A204.1 (cell line): ENCODE results near the gene AMPD3.

Experiments used
- FAIRE-seq: peaks from 2 replicates; lab custom pipeline; 2012; peaks lifted over from hg19 to GRCh38; lab: Jason Lieb, UNC

AMPD3 gene

DNA sequence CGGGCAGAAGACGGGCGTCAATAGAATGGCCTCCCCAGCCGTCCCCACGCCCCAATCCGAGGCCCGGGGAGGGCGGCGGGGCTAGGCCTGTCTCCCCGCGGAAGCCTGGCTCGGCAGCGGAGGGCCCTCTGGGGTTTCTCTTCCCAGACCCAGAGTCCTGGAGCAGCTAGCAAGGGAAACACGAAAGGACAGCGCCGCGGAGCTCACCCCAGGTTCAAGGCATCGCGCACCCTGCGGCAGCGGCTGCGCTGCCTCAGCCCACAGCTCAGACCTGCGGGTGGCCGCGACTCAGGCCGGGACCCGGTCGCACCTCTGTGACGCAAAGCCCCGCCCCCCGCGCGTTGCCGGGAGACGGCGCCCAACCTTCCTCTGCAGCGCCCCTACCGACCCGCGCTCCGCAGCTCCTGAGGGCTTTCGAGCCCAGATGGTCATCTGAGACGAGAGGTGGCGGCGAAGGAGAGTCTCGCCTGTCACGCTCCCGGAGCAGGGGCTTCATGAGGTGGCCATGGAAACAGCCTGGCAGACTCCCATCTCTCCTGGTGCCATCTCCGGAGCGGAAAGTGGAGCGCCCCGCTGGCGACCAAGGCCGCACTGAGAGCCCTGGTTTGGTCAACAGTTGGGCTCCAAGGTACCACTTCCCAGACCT is 86.0 kb downstream of the AMPD3 start, which contains the start of gene RNF141:
RNF141 (minus strand) TSS at position 273 of the 646 bp plus-strand sequence. CDS start 7,029 bp downstream, outside the sequence.
- no peak for FAIRE-seq

DNA sequence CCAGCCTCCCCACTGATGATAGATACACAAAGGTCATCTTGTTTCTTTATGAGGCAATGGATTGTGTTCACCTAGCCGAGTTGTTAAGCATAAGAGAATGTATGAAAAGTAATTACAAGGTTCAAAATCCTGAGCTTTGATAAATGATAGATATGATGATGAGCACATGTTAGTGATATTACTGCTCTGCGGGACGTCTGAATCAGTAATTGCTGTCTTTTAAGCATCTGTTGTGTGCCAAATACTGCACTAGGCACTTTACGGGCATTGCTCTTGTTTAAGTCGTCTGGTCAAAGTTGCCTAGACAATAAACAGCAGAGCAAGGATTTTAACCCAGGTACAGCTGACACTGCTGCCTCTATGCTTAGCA is 86.5 kb downstream of the AMPD3 start:
- no peak for FAIRE-seq

DNA sequence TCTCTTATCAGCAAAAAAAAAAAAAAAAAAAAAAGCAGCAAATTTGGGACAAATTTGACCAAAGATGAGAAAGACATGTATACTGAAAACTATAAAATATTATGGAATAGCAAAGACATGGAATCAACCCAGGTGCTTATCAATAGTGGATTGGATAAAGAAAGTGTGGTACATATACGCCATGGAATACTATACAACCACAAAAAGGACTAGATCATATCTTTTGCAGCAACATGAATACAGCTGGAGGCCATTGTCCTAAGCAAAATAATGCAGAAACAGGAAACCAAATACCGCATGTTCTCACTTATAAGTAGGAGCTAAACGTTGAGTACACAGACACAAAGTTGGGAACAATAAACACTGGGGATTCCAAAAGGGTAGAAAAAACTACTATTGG is 87.7 kb downstream of the AMPD3 start:
- FAIRE-seq = no peak

DNA sequence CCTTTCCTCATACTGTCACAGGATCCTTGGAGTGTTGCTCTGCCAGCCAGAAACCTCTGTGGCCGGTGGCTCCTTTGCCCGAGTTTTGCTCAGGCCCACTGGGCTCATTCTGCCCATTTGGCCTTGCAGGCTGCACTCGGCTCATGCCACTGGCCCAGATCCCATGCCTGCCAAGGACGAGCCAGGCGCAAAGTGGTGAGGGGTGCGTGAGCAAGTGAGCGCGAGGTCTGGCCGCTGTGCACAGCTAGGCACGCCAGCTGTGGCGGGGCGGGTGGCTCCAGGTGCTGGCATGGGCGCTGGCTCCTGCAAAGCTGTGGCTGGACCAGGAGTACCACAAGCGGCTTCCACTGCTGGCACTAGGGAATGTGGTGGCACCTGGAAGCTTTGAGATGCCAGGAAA is 88.7 kb downstream of the AMPD3 start:
- FAIRE-seq = no peak

DNA sequence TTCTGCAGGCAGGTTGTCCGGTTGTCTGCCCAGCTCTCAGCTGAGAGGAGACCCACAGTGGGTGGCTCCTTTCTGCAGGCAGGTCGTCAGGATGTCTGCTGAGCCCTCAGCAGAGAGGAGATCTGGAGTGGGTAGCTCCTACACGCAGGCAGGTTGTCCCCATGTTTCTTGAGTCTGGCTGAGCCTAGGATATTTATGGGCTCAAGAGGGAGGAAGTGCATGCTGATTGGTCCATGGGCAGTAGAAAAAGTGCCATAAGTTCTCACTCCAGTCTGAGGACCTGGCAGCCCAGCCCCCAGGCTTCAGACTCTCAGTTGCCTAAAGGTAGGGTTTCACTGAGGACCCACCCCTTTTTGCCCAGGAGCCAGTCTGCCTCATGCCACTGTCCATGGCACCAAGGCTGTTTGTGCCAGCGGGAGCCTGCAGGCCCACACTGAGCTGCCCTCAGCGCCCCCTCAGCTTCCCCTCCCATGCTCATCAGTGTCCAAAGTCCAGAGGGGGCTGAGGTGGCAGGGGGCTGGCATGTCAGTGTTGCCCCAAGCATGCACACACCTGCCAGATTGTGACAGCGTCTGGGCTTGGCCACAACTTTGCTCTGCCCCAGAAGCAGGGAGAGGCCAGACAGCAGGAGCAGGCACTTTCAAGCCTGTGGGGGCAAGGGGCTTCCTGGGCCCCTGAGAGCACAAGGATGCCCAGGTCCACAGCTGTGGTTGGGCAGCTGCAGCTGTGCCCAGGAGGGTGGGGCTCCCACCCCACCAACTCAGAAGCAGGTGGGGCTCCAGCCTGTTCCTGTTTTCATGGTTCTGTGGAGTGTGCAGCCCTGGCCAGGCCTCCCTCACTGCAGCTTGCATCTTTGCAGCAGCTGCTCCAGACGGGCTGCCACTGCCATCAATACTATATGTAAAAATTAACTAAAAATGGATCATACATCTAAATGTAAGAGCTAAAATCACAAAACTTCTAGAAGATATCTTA is 89.7 kb downstream of the AMPD3 start:
- no peak for FAIRE-seq

DNA sequence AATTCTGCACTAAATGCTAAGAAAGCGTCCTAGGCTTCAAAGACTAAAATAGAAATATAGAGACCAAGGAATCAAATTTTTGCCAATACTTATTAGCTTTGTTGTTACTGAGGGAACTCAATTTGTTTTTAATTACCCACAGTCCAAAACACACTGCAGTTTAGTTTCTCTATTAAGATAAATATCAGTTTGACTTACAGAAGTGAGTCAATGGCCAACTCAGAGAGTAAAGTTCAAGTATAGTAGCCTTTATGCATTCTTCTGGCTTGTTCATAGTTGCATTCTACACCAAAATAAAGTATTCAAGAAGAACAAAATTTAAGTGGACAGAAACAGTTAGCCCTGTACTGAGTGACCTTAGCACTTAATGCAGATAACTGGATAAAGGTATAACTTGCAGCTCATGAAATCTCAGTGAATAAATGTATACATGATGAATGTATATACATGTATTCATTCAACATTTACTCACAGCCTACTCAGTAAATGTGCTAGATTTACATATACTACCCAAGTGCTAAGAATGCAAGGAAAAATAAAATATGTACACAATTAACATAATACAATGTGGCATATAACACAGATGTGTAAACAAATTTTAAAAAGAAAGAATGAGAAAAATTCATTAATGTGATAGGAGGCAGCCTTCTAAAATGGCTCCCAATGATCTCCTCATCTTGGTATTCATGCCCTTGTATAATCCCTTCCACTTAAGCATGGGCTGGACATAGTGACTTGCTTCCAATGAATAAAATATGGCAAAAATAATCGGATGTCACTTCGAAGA is 95.6 kb downstream of the AMPD3 start:
- FAIRE-seq = no peak

DNA sequence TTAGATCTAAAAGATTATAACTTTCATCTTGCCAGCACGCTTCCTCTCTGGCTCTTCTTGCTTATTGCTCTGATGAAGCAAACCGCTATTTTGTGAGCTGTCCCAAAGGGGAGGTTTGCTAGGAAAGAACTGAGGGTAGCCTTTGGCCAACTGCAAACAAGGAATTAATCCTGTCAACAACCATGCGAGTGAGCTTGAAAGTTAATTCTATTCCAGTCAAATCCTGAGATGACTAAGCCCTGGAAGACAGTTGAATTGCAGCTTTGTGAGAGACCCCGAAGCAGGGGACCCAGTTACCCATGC is 96.2 kb downstream of the AMPD3 start:
- no peak for FAIRE-seq

DNA sequence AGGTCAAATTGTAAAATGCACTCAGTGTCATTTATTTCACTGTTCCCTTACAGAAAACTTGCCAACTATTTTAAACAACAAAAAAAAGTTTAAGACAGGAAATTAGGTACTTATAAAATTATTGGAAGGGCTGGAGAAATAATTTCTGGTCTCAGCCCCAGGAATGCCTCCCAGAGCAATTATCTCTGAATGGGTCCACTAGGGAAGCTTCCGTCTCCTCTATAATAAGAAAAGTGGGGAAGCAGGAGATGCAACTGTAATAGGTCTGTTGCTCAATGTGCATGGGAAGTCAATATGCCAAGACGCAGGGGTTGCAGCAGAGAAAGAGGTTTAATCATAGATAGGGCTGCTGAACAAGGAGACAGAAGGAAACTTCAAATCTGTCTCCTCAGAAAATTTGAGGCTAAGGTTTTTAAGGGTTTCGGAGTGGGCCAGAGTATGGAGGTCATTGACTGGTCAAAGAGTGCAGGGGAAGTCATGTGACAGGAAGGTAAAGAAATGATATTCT is 96.8 kb downstream of the AMPD3 start:
- FAIRE-seq = no peak

DNA sequence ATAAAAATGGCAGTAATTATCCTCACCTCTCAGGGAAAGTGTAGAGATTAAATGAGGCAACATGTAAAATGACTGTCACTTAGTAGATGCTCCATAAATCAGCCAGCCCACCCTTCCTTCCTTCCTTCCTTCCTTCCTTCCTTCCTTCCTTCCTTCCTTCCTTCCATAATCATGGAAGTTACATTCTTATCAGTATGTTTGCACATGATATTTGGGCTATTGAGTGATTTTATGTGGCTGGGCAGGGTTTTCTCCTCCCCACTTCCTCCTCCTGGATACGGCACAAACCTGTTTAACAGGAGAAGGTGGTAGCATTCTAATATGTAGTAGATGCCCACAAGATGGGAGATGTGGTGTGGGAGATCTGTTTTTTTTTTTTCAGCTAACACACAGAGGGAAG is 101.5 kb downstream of the AMPD3 start:
- no peak for FAIRE-seq
